Panc1 (cell line): ENCODE results near the gene C1QA. TPM values are rescaled to one million over a fixed set of nuclear protein-coding genes. Genes with fewer than 3 reads are reported as not detected.

Source experiments
- ATAC-seq: fragments of 200-7000 bp; cut with Tn5 transposase; 2 replicates; pipeline ENCODE4 v1.9.1; 2020; ENCODE audit warnings: mild to moderate bottlenecking, moderate library complexity
- BruUV-seq: library from RNA; stranded (reverse); fragments of 400-500 nt; replicated peaks from 2 replicates; lab custom pipeline; 2021; lab: Mats Ljungman, UMichigan
- CTCF ChIA-PET: fragments of 300-600 bp; sonication (Branson Sonifier 250); formaldehyde crosslinking; loops from one replicate; lab custom pipeline; 2022; ENCODE audit warnings: antibody characterized with exemption; lab: Charles Lee
- POLR2A ChIA-PET: fragments of 300-600 bp; sonication (Branson Sonifier 250); formaldehyde crosslinking; loops from one replicate; lab custom pipeline; 2022; ENCODE audit warnings: antibody characterized with exemption; lab: Charles Lee
- DNase-seq: peaks from one replicate; pipeline ENCODE4 v3.0.0-alpha.2; 2010; ENCODE audit warnings: low read depth, low spot score
- H3K27ac ChIP-seq: 2 replicates; pipeline ENCODE4 v1.5.1; 2011; ENCODE audit warnings: mild to moderate bottlenecking, low read length, inconsistent platforms
- H3K27me3 ChIP-seq: fragments of 200-500 bp; sonication (Bioruptor generic); 2 replicates; pipeline ENCODE4 v1.6.0; 2014; ENCODE audit warnings: low read length, inconsistent platforms; ENCODE audit not compliant: control insufficient read depth, insufficient read depth
- H3K36me3 ChIP-seq: fragments of 200-500 bp; sonication (Bioruptor generic); 2 replicates; pipeline ENCODE4 v1.5.1; 2014; ENCODE audit warnings: inconsistent platforms, mild to moderate bottlenecking, low read length, moderate library complexity; ENCODE audit not compliant: control insufficient read depth, insufficient read depth
- H3K4me1 ChIP-seq: 2 replicates; pipeline ENCODE4 v1.5.1; 2011; ENCODE audit warnings: inconsistent platforms, mild to moderate bottlenecking, low read length, moderate library complexity; ENCODE audit not compliant: control insufficient read depth, insufficient read depth
- H3K4me3 ChIP-seq, 2 experiments: 2 replicates each; pipeline ENCODE4 v1.5.1; 2011 to 2012; ENCODE audit warnings: low read depth in 2 of 2, low read length in 2 of 2, mild to moderate bottlenecking in 2 of 2, inconsistent platforms in 1 of 2, moderate library complexity in 1 of 2
- H3K9me3 ChIP-seq: fragments of 200-500 bp; sonication (Bioruptor generic); 2 replicates; pipeline ENCODE4 v1.5.1; 2014; ENCODE audit warnings: low read depth, mild to moderate bottlenecking, inconsistent platforms, low read length, moderate library complexity; ENCODE audit not compliant: control insufficient read depth, insufficient read depth
- CTCF ChIP-seq: fragments of 450-650 bp; IDR thresholded peaks from 2 replicates; pipeline ENCODE4 v1.5.1; 2017; ENCODE audit warnings: mild to moderate bottlenecking
- POLR2AphosphoS5 ChIP-seq: IDR thresholded peaks from 2 replicates; pipeline ENCODE4 v1.6.1; 2012; ENCODE audit warnings: mild to moderate bottlenecking, low read depth, low read length, moderate library complexity
- SIN3A ChIP-seq: IDR thresholded peaks from 2 replicates; pipeline ENCODE4 v1.6.1; 2012; ENCODE audit warnings: low read depth, mild to moderate bottlenecking, low read length, moderate library complexity, borderline replicate concordance; ENCODE audit not compliant: insufficient read depth
- TCF7L2 ChIP-seq: IDR thresholded peaks from 2 replicates; pipeline ENCODE4 v1.6.1; 2011; ENCODE audit warnings: mild to moderate bottlenecking, low read depth, low read length, inconsistent platforms
- in situ Hi-C: cut with HindIII; loops from 2 replicates; pipeline ENCODE4 v1.10.0; 2016; ENCODE audit warnings: low sequenced_read_pairs, low pct_unique_long_range_greater_than_20kb
- intact Hi-C: fragments of 100-400 bp; cut with micrococcal nuclease; formaldehyde crosslinking; loops from one replicate; pipeline ENCODE4 v1.10.0; 2022; ENCODE audit not compliant: unreplicated experiment
- total RNA-seq: library from RNA; stranded (reverse); gene quantifications from one replicate; pipeline ENCODE4 v1.2.1, GENCODE V29; 2021; ENCODE audit not compliant: unreplicated experiment
- TF ChIP-seq, protein P1 (sequence below), 2 experiments: IDR thresholded peaks; 2 replicates each; pipeline ENCODE4 v1.6.1; 2011 to 2012; ENCODE audit warnings: low read depth in 2 of 2, control low read depth in 1 of 2, low read length in 1 of 2, mild to moderate bottlenecking in 1 of 2, moderate library complexity in 1 of 2; ENCODE audit not compliant: insufficient read depth in 1 of 2

C1QA gene
- total RNA-seq, 1 experiment from 2014 or later: 0.41 TPM

GRCh38 chr1:22633697-22634463, 2.5 kb upstream of the C1QA start:
- Histone ChIP-seq H3K27ac (no peak overlapping the region), H3K4me3 (no peak overlapping the region), H3K9me3 (no peaks in the 10 kb centered on the region), H3K36me3 (no peaks in the 10 kb centered on the region), H3K27me3 (peaks cover 10% of the 10 kb centered on the region), H3K4me1 (no peaks in the 10 kb centered on the region)
- in situ Hi-C loops (no loop called here), intact Hi-C loops (no loop called here)
- no TSS peak for BruUV-seq
- DNase-seq (no peak), ATAC-seq (no peak)
- ChIA-PET CTCF (interaction anchor here (0.9 kb wide), 1 partner anchor 213 kb away, joined by 3 read pairs; no protein-coding TSS in a partner anchor), POLR2A (no interaction called here)
- TF ChIP-seq SIN3A (no peak), CTCF (no peak), POLR2AphosphoS5 (no peak), TCF7L2 (no peak)
- TF ChIP-seq, protein P1, sequence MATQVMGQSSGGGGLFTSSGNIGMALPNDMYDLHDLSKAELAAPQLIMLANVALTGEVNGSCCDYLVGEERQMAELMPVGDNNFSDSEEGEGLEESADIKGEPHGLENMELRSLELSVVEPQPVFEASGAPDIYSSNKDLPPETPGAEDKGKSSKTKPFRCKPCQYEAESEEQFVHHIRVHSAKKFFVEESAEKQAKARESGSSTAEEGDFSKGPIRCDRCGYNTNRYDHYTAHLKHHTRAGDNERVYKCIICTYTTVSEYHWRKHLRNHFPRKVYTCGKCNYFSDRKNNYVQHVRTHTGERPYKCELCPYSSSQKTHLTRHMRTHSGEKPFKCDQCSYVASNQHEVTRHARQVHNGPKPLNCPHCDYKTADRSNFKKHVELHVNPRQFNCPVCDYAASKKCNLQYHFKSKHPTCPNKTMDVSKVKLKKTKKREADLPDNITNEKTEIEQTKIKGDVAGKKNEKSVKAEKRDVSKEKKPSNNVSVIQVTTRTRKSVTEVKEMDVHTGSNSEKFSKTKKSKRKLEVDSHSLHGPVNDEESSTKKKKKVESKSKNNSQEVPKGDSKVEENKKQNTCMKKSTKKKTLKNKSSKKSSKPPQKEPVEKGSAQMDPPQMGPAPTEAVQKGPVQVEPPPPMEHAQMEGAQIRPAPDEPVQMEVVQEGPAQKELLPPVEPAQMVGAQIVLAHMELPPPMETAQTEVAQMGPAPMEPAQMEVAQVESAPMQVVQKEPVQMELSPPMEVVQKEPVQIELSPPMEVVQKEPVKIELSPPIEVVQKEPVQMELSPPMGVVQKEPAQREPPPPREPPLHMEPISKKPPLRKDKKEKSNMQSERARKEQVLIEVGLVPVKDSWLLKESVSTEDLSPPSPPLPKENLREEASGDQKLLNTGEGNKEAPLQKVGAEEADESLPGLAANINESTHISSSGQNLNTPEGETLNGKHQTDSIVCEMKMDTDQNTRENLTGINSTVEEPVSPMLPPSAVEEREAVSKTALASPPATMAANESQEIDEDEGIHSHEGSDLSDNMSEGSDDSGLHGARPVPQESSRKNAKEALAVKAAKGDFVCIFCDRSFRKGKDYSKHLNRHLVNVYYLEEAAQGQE (IDR thresholded peaks at IDR 0.05; ENCODE audit: insufficient read depth in 1 of 2, low read depth in 2 of 2, low read length in 1 of 2): no peak

GRCh38 chr1:22635436-22635835, 992 bp upstream of the C1QA start:
- in situ Hi-C loops: no loop called here
- intact Hi-C loops: no loop called here
- no TSS peak for BruUV-seq
- no peaks in the 10 kb centered on the region for H3K9me3 ChIP-seq
- no peak overlapping the region for H3K4me3 ChIP-seq
- TF ChIP-seq CTCF: no peak
- no peaks in the 10 kb centered on the region for H3K36me3 ChIP-seq
- H3K27ac ChIP-seq: no peak overlapping the region
- ATAC-seq (no peak), DNase-seq (no peak)
- ChIA-PET CTCF (interaction anchor here (0.5 to 0.6 kb wide), 2 partner anchors 85 to 614 kb away, joined by 3 to 4 read pairs; no protein-coding TSS in a partner anchor), POLR2A (no interaction called here)
- H3K4me1 ChIP-seq: no peaks in the 10 kb centered on the region
- H3K27me3 ChIP-seq: peaks cover 8% of the 10 kb centered on the region
